RPMI7951 (cell line): ENCODE results near the gene RHBDL2. TPM values are rescaled to one million over a fixed set of nuclear protein-coding genes. Genes with fewer than 3 reads are reported as not detected.

Experiments
- total RNA-seq: library from RNA; depleted of rRNA; stranded (reverse); fragments of >200 nt; shearing (Covaris generic); gene quantifications from 2 replicates; pipeline ENCODE4 v1.2.3, GENCODE V29; 2014; rRNA removed

RHBDL2 gene
- total RNA-seq, 1 experiment from 2014 or later: not detected

Other genes with a start within 250 kb of the RHBDL2 start
- 13.0 and 16.8 TPM in 2 replicates for gene RRAGC, start 82.1 kb downstream of the RHBDL2 start, total RNA-seq
- gene MYCBP, start 68.5 kb downstream of the RHBDL2 start, total RNA-seq: 37.6 and 42.0 TPM in 2 replicates
- not detected in 2 replicates for gene GJA9, start 60.2 kb downstream of the RHBDL2 start, total RNA-seq
- 42.9 and 43.3 TPM in 2 replicates for gene AKIRIN1, start 49.4 kb upstream of the RHBDL2 start, total RNA-seq
- gene NDUFS5, start 84.5 kb upstream of the RHBDL2 start, total RNA-seq: 823 and 839 TPM in 2 replicates